HepG2 (cell line): ENCODE measurements around the gene GGA3. TPM values are rescaled to one million over a fixed set of nuclear protein-coding genes. Genes with fewer than 3 reads are reported as not detected.

Source experiments
- DNMT3B ChIP-seq: conservative IDR thresholded peaks from 2 replicates; pipeline ENCODE4 v1.6.1; 2016; ENCODE audit warnings: missing biosample characterization, control low read depth
- HNRNPUL1 ChIP-seq: fragments of 200-400 bp; formaldehyde crosslinking; IDR thresholded peaks from 2 replicates; pipeline ENCODE4 v1.6.1; 2017; ENCODE audit warnings: low read depth, mild to moderate bottlenecking, low read length, moderate library complexity
- JUN ChIP-seq: sonication (generic); formaldehyde crosslinking; IDR thresholded peaks from 2 replicates; pipeline ENCODE4 v1.4.0; 2020; ENCODE audit warnings: mild to moderate bottlenecking, missing genetic modification reagents
- KAT2B ChIP-seq: fragments of 150-350 bp; IDR thresholded peaks from 2 replicates; pipeline ENCODE4 v1.6.1; 2014; ENCODE audit warnings: low read depth, low read length, borderline replicate concordance
- NFE2L1 ChIP-seq: sonication (generic); formaldehyde crosslinking; IDR thresholded peaks from 2 replicates; pipeline ENCODE4 v1.4.0; 2020; ENCODE audit warnings: missing genetic modification reagents, mild to moderate bottlenecking, borderline replicate concordance
- STAT5B ChIP-seq: sonication (generic); formaldehyde crosslinking; IDR thresholded peaks from 2 replicates; pipeline ENCODE4 v1.4.0; 2020; ENCODE audit warnings: missing genetic modification reagents
- TBP ChIP-seq: sonication (generic); formaldehyde crosslinking; IDR thresholded peaks from 2 replicates; pipeline ENCODE4 v1.5.0; 2020; ENCODE audit warnings: missing genetic modification reagents
- TOE1 ChIP-seq: sonication (generic); formaldehyde crosslinking; IDR thresholded peaks from 2 replicates; pipeline ENCODE4 v1.4.0; 2020; ENCODE audit warnings: mild to moderate bottlenecking, missing genetic modification reagents
- ZFP1 ChIP-seq: IDR thresholded peaks from 2 replicates; pipeline ENCODE4 v1.6.1; 2016
- ZFP41 ChIP-seq: sonication (generic); formaldehyde crosslinking; IDR thresholded peaks from 2 replicates; pipeline ENCODE4 v1.4.0; 2020; ENCODE audit warnings: mild to moderate bottlenecking, missing genetic modification reagents, borderline replicate concordance
- ZNF232 ChIP-seq: sonication (generic); formaldehyde crosslinking; IDR thresholded peaks from 2 replicates; pipeline ENCODE4 v1.4.0; 2020; ENCODE audit warnings: missing genetic modification reagents, borderline replicate concordance
- ZNF34 ChIP-seq: sonication (generic); formaldehyde crosslinking; IDR thresholded peaks from 2 replicates; pipeline ENCODE4 v1.4.0; 2020; ENCODE audit warnings: mild to moderate bottlenecking, missing genetic modification reagents, borderline replicate concordance
- ZNF367 ChIP-seq: sonication (generic); formaldehyde crosslinking; IDR thresholded peaks from 2 replicates; pipeline ENCODE4 v1.4.0; 2020; ENCODE audit warnings: missing genetic modification reagents, borderline replicate concordance
- ZNF713 ChIP-seq: sonication (generic); formaldehyde crosslinking; IDR thresholded peaks from 2 replicates; pipeline ENCODE4 v1.4.0; 2020; ENCODE audit warnings: mild to moderate bottlenecking, missing genetic modification reagents
- ZNF891 ChIP-seq: sonication (generic); formaldehyde crosslinking; IDR thresholded peaks from 2 replicates; pipeline ENCODE4 v1.5.0; 2020; ENCODE audit warnings: mild to moderate bottlenecking, missing genetic modification reagents
- polyA plus RNA-seq, 8 experiments: library from polyadenylated mRNA; depleted of rRNA in 3 of 8; stranded (reverse) in 7 of 8; unstranded in 1 of 8; fragments of >200 nt; fragmentation: Illumina TruSeq in 4 of 8; extraction: Trizol in 4 of 8; gene quantifications; 2 replicates each; pipeline versions ENCODE4 v1.2.1 to v1.2.3, GENCODE V29; 2011 to 2016; ENCODE audit warnings: low read depth in 4 of 8, missing spikeins in 1 of 8, mixed read lengths in 1 of 8; ENCODE audit not compliant: insufficient read depth in 1 of 8
- total RNA-seq, 5 experiments: library from RNA; depleted of rRNA; stranded (reverse); fragments of >200 nt; fragmentation: Illumina TruSeq; extraction: Trizol; gene quantifications; 2 replicates each; pipeline ENCODE4 v1.2.3, GENCODE V29; 2016; ENCODE audit warnings: low read depth in 1 of 5
- TF ChIP-seq, protein P1 (sequence below): sonication (generic); formaldehyde crosslinking; IDR thresholded peaks from 2 replicates; pipeline ENCODE4 v1.4.0; 2020; ENCODE audit warnings: mild to moderate bottlenecking, missing genetic modification reagents
- TF ChIP-seq, protein P2 (sequence below): sonication (generic); formaldehyde crosslinking; IDR thresholded peaks from 2 replicates; pipeline ENCODE4 v1.5.1; 2020; ENCODE audit warnings: mild to moderate bottlenecking, missing genetic modification reagents, borderline replicate concordance
- TF ChIP-seq, protein P3 (sequence below): fragments of 450-650 bp; IDR thresholded peaks from 2 replicates; pipeline ENCODE4 v1.6.1; 2017

GGA3 gene
- total and polyA plus RNA-seq, 2 of the 13 experiments (the other 11 are each of a cell fraction or from before 2014, with no cell fraction given), result 28.4 to 43.7 TPM

DNA sequence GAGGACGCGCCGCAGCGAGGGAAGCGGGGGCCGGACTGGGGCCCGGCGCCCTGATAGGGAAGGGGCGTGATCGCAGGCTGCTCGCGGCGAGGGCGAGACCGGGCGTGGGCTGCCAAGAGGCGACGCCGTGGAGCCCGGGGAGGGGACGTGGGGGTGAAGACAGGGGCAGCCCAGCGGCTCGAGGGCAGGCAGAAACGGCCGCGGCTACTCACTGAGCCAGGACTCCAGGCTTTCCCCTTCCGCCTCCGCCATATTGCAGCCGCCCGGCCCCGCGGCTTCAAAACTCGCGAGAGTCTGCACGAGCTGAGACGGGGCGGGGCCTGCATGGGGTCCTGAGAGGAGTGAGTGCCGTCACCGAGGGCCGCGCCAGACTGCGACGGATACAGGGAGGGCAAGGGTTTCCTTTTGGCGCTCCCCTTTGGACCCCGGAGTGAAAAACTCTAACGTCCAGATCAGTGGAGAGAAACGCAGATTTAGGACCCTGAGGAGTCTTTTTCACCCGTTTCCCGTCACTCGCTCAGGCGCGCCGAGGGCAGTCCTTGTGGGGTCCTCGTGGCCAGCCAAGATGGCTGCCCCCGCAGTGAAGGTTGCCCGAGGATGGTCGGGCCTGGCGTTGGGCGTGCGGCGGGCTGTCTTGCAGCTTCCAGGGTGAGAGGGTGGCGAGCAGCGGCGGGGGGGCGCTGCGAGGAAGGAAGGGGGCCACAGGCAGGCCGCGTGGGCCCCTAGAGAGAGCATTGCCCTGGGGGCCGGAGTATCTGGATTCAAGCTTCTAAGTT lies at the start of gene GGA3, which contains the start of gene MRPS7 (continued):
- TF ChIP-seq, protein P1, sequence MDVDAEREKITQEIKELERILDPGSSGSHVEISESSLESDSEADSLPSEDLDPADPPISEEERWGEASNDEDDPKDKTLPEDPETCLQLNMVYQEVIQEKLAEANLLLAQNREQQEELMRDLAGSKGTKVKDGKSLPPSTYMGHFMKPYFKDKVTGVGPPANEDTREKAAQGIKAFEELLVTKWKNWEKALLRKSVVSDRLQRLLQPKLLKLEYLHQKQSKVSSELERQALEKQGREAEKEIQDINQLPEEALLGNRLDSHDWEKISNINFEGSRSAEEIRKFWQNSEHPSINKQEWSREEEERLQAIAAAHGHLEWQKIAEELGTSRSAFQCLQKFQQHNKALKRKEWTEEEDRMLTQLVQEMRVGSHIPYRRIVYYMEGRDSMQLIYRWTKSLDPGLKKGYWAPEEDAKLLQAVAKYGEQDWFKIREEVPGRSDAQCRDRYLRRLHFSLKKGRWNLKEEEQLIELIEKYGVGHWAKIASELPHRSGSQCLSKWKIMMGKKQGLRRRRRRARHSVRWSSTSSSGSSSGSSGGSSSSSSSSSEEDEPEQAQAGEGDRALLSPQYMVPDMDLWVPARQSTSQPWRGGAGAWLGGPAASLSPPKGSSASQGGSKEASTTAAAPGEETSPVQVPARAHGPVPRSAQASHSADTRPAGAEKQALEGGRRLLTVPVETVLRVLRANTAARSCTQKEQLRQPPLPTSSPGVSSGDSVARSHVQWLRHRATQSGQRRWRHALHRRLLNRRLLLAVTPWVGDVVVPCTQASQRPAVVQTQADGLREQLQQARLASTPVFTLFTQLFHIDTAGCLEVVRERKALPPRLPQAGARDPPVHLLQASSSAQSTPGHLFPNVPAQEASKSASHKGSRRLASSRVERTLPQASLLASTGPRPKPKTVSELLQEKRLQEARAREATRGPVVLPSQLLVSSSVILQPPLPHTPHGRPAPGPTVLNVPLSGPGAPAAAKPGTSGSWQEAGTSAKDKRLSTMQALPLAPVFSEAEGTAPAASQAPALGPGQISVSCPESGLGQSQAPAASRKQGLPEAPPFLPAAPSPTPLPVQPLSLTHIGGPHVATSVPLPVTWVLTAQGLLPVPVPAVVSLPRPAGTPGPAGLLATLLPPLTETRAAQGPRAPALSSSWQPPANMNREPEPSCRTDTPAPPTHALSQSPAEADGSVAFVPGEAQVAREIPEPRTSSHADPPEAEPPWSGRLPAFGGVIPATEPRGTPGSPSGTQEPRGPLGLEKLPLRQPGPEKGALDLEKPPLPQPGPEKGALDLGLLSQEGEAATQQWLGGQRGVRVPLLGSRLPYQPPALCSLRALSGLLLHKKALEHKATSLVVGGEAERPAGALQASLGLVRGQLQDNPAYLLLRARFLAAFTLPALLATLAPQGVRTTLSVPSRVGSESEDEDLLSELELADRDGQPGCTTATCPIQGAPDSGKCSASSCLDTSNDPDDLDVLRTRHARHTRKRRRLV (CRISPR knock-in tag), result no peak
- no peak for TF ChIP-seq NFE2L1 (CRISPR knock-in tag)
- TF ChIP-seq ZNF232 (CRISPR knock-in tag), result 0 out of 2 replicates have a peak, but pooled peaks have one; percentile 73
- TF ChIP-seq TBP (CRISPR knock-in tag), result no peak
- no peak for TF ChIP-seq ZNF34 (CRISPR knock-in tag)
- TF ChIP-seq DNMT3B, result peak; percentile 76
- TF ChIP-seq JUN (CRISPR knock-in tag), result peak; percentile 30; the same call in 1 of the 2 replicates
- no peak for TF ChIP-seq HNRNPUL1
- TF ChIP-seq ZNF713, result 0 out of 2 replicates have a peak, but pooled peaks have one; percentile 67
- peak; percentile 23 for TF ChIP-seq STAT5B (CRISPR knock-in tag)
- TF ChIP-seq, protein P2, sequence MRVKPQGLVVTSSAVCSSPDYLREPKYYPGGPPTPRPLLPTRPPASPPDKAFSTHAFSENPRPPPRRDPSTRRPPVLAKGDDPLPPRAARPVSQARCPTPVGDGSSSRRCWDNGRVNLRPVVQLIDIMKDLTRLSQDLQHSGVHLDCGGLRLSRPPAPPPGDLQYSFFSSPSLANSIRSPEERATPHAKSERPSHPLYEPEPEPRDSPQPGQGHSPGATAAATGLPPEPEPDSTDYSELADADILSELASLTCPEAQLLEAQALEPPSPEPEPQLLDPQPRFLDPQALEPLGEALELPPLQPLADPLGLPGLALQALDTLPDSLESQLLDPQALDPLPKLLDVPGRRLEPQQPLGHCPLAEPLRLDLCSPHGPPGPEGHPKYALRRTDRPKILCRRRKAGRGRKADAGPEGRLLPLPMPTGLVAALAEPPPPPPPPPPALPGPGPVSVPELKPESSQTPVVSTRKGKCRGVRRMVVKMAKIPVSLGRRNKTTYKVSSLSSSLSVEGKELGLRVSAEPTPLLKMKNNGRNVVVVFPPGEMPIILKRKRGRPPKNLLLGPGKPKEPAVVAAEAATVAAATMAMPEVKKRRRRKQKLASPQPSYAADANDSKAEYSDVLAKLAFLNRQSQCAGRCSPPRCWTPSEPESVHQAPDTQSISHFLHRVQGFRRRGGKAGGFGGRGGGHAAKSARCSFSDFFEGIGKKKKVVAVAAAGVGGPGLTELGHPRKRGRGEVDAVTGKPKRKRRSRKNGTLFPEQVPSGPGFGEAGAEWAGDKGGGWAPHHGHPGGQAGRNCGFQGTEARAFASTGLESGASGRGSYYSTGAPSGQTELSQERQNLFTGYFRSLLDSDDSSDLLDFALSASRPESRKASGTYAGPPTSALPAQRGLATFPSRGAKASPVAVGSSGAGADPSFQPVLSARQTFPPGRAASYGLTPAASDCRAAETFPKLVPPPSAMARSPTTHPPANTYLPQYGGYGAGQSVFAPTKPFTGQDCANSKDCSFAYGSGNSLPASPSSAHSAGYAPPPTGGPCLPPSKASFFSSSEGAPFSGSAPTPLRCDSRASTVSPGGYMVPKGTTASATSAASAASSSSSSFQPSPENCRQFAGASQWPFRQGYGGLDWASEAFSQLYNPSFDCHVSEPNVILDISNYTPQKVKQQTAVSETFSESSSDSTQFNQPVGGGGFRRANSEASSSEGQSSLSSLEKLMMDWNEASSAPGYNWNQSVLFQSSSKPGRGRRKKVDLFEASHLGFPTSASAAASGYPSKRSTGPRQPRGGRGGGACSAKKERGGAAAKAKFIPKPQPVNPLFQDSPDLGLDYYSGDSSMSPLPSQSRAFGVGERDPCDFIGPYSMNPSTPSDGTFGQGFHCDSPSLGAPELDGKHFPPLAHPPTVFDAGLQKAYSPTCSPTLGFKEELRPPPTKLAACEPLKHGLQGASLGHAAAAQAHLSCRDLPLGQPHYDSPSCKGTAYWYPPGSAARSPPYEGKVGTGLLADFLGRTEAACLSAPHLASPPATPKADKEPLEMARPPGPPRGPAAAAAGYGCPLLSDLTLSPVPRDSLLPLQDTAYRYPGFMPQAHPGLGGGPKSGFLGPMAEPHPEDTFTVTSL (CRISPR knock-in tag), result no peak; the same call in 1 of the 2 replicates
- TF ChIP-seq ZFP41 (CRISPR knock-in tag), result no peak; the same call in 1 of the 2 replicates
- TF ChIP-seq TOE1 (CRISPR knock-in tag), result 0 out of 2 replicates have a peak, but pooled peaks have one; percentile 55
- TF ChIP-seq, protein P3, sequence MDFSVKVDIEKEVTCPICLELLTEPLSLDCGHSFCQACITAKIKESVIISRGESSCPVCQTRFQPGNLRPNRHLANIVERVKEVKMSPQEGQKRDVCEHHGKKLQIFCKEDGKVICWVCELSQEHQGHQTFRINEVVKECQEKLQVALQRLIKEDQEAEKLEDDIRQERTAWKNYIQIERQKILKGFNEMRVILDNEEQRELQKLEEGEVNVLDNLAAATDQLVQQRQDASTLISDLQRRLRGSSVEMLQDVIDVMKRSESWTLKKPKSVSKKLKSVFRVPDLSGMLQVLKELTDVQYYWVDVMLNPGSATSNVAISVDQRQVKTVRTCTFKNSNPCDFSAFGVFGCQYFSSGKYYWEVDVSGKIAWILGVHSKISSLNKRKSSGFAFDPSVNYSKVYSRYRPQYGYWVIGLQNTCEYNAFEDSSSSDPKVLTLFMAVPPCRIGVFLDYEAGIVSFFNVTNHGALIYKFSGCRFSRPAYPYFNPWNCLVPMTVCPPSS, result no peak
- peak; percentile 55; the same call in 1 of the 2 replicates for TF ChIP-seq ZFP1 (CRISPR knock-in tag)
- 0 out of 2 replicates have a peak, but pooled peaks have one; percentile 20 for TF ChIP-seq ZNF367 (CRISPR knock-in tag)
- no peak for TF ChIP-seq KAT2B
- TF ChIP-seq ZNF891, result peak; percentile 72; the same call in 1 of the 2 replicates
